WTC11 (cell line): Measurements from ENCODE around the gene FHAD1. TPM values are rescaled to one million over a fixed set of nuclear protein-coding genes. Genes with fewer than 3 reads are reported as not detected.

Experiments
- ATAC-seq: fragments of 200-7000 bp; cut with Tn5 transposase; 2 replicates; pipeline ENCODE4 v1.10.0; 2021; ENCODE audit warnings: mild to moderate bottlenecking, moderate library complexity
- CTCF ChIA-PET: fragments of 300-600 bp; sonication (Branson Sonifier 250); formaldehyde crosslinking; loops from one replicate; lab custom pipeline; 2021; ENCODE audit warnings: antibody characterized with exemption; lab: Charles Lee
- POLR2A ChIA-PET: fragments of 350-600 bp; sonication (Branson Sonifier 250); formaldehyde crosslinking; loops from one replicate; lab custom pipeline; 2021; ENCODE audit warnings: antibody characterized with exemption; lab: Charles Lee
- DNase-seq: peaks from one replicate; pipeline ENCODE4 v3.0.0; 2021; ENCODE audit warnings: low spot score
- H3K27ac Mint-ChIP-seq: 2 replicates; pipeline ENCODE4 v1.8.0; 2021; ENCODE audit warnings: mixed read lengths
- H3K27me3 Mint-ChIP-seq: 2 replicates; pipeline ENCODE4 v1.8.0; 2021; ENCODE audit warnings: low read depth, mild to moderate bottlenecking, moderate library complexity, mixed read lengths
- H3K36me3 Mint-ChIP-seq: 2 replicates; pipeline ENCODE4 v1.8.0; 2021; ENCODE audit warnings: mixed read lengths
- H3K4me1 Mint-ChIP-seq: 2 replicates; pipeline ENCODE4 v1.8.0; 2022; ENCODE audit warnings: mixed read lengths
- H3K4me3 Mint-ChIP-seq: 2 replicates; pipeline ENCODE4 v1.8.0; 2021; ENCODE audit warnings: mild to moderate bottlenecking, moderate library complexity, mixed read lengths
- H3K9me3 Mint-ChIP-seq: 2 replicates; pipeline ENCODE4 v1.8.0; 2021; ENCODE audit warnings: mixed read lengths
- AFF4 ChIP-seq: sonication (generic); formaldehyde crosslinking; IDR thresholded peaks from 2 replicates; pipeline ENCODE4 v1.8.1; 2023; ENCODE audit warnings: mild to moderate bottlenecking, missing genetic modification reagents, borderline replicate concordance
- CREM ChIP-seq: sonication (generic); formaldehyde crosslinking; IDR thresholded peaks from 2 replicates; pipeline ENCODE4 v1.8.1; 2022; ENCODE audit warnings: mild to moderate bottlenecking, missing genetic modification reagents, moderate library complexity
- CTCF ChIP-seq: fragments of 200-600 bp; IDR thresholded peaks from 2 replicates; pipeline ENCODE4 v1.8.0; 2022; ENCODE audit warnings: antibody characterized with exemption
- E2F5 ChIP-seq: sonication (generic); formaldehyde crosslinking; IDR thresholded peaks from 2 replicates; pipeline ENCODE4 v1.8.1; 2022; ENCODE audit warnings: mild to moderate bottlenecking, moderate library complexity, missing genetic modification reagents
- ELF4 ChIP-seq: sonication (generic); formaldehyde crosslinking; IDR thresholded peaks from 2 replicates; pipeline ENCODE4 v1.8.1; 2022; ENCODE audit warnings: low read depth, mild to moderate bottlenecking, moderate library complexity, missing genetic modification reagents
- EMX1 ChIP-seq: fragments of 250-450 bp; sonication (Bioruptor Pico); IDR thresholded peaks from 2 replicates; pipeline ENCODE4 v1.8.0; 2021; ENCODE audit warnings: mild to moderate bottlenecking
- ERG ChIP-seq: fragments of 250-450 bp; sonication (Bioruptor Pico); IDR thresholded peaks from 2 replicates; pipeline ENCODE4 v1.8.0; 2021; ENCODE audit warnings: mild to moderate bottlenecking
- ETV6 ChIP-seq: sonication (generic); formaldehyde crosslinking; IDR thresholded peaks from 2 replicates; pipeline ENCODE4 v1.8.1; 2022; ENCODE audit warnings: mild to moderate bottlenecking, missing genetic modification reagents
- GRHL2 ChIP-seq: fragments of 250-450 bp; sonication (Bioruptor Pico); IDR thresholded peaks from 2 replicates; pipeline ENCODE4 v1.8.0; 2022; ENCODE audit warnings: mild to moderate bottlenecking, moderate library complexity; ENCODE audit not compliant: insufficient replicate concordance, severe bottlenecking
- HMGA2 ChIP-seq: fragments of 250-450 bp; sonication (Bioruptor Pico); IDR thresholded peaks from 2 replicates; pipeline ENCODE4 v1.4.0; 2021; ENCODE audit warnings: mild to moderate bottlenecking, moderate library complexity
- KAT7 ChIP-seq: sonication (generic); formaldehyde crosslinking; IDR thresholded peaks from 2 replicates; pipeline ENCODE4 v1.8.1; 2023; ENCODE audit warnings: missing genetic modification reagents, mild to moderate bottlenecking, borderline replicate concordance
- MYBL2 ChIP-seq: sonication (generic); formaldehyde crosslinking; IDR thresholded peaks from 2 replicates; pipeline ENCODE4 v1.8.1; 2023; ENCODE audit warnings: mild to moderate bottlenecking, moderate library complexity, missing genetic modification reagents
- NFE2L1 ChIP-seq: sonication (generic); formaldehyde crosslinking; IDR thresholded peaks from 2 replicates; pipeline ENCODE4 v1.8.1; 2023; ENCODE audit warnings: missing genetic modification reagents
- NR1H2 ChIP-seq: sonication (generic); formaldehyde crosslinking; IDR thresholded peaks from 2 replicates; pipeline ENCODE4 v1.9.0; 2021; ENCODE audit warnings: mild to moderate bottlenecking, moderate library complexity, missing genetic modification reagents
- RORB ChIP-seq: fragments of 250-450 bp; sonication (Bioruptor Pico); IDR thresholded peaks from 2 replicates; pipeline ENCODE4 v1.9.0; 2021; ENCODE audit warnings: mild to moderate bottlenecking
- SOX15 ChIP-seq: fragments of 250-450 bp; sonication (Bioruptor Pico); IDR thresholded peaks from 2 replicates; pipeline ENCODE4 v1.9.0; 2021; ENCODE audit warnings: mild to moderate bottlenecking
- SP1 ChIP-seq: sonication (generic); formaldehyde crosslinking; conservative IDR thresholded peaks from 2 replicates; pipeline ENCODE4 v1.8.1; 2022; ENCODE audit warnings: missing genetic modification reagents
- TEAD4 ChIP-seq: sonication (generic); formaldehyde crosslinking; IDR thresholded peaks from 2 replicates; pipeline ENCODE4 v1.8.0; 2022; ENCODE audit warnings: mild to moderate bottlenecking, missing genetic modification reagents
- TP53 ChIP-seq: sonication (generic); formaldehyde crosslinking; IDR thresholded peaks from 2 replicates; pipeline ENCODE4 v1.8.1; 2023; ENCODE audit warnings: mild to moderate bottlenecking, missing genetic modification reagents
- ZBTB21 ChIP-seq: sonication (generic); formaldehyde crosslinking; IDR thresholded peaks from 2 replicates; pipeline ENCODE4 v1.8.1; 2023; ENCODE audit warnings: mild to moderate bottlenecking, missing genetic modification reagents, borderline replicate concordance
- ZNF317 ChIP-seq: sonication (generic); formaldehyde crosslinking; IDR thresholded peaks from 2 replicates; pipeline ENCODE4 v1.8.1; 2023; ENCODE audit warnings: low read depth, mild to moderate bottlenecking, moderate library complexity, missing genetic modification reagents, borderline replicate concordance
- ZNF396 ChIP-seq: fragments of 250-450 bp; sonication (Bioruptor Pico); IDR thresholded peaks from 2 replicates; pipeline ENCODE4 v1.8.0; 2021; ENCODE audit warnings: mild to moderate bottlenecking, moderate library complexity, borderline replicate concordance
- ZNF425 ChIP-seq: fragments of 250-450 bp; sonication (Bioruptor Pico); conservative IDR thresholded peaks from 2 replicates; pipeline ENCODE4 v1.9.0; 2021; ENCODE audit warnings: mild to moderate bottlenecking
- ZNF512 ChIP-seq: sonication (generic); formaldehyde crosslinking; IDR thresholded peaks from 2 replicates; pipeline ENCODE4 v1.8.1; 2022; ENCODE audit warnings: missing genetic modification reagents, borderline replicate concordance
- total RNA-seq: library from RNA; stranded (reverse); gene quantifications from 3 replicates; pipeline ENCODE4 v1.2.3, GENCODE V29; 2021

Gene FHAD1
- total RNA-seq, 1 experiment from 2014 or later, result 3.0 TPM

- TF ChIP-seq SOX15 (no peak), EMX1 (no peak), CREM (CRISPR knock-in tag) (no peak), TEAD4 (CRISPR knock-in tag) (no peak), ZNF317 (no peak), SP1 (CRISPR knock-in tag) (no peak), NFE2L1 (CRISPR knock-in tag) (no peak), KAT7 (CRISPR knock-in tag) (no peak), TP53 (CRISPR knock-in tag) (no peak), ETV6 (CRISPR knock-in tag) (no peak), RORB (CRISPR knock-in tag) (no peak), GRHL2 (CRISPR knock-in tag) (no peak), NR1H2 (no peak), AFF4 (CRISPR knock-in tag) (no peak), ZNF396 (no peak), ZBTB21 (no peak), ZNF425 (CRISPR knock-in tag) (no peak), MYBL2 (no peak), E2F5 (no peak)
- Mint-ChIP-seq H3K36me3 (peaks cover 6% of the 10 kb centered on the region), H3K9me3 (peaks cover 11% of the 10 kb centered on the region), H3K27me3 (peaks cover 3% of the 10 kb centered on the region; the same call in 1 of the 2 replicates), H3K27ac (no peak overlapping the region), H3K4me1 (peaks cover 5% of the 10 kb centered on the region; the same call in 1 of the 2 replicates), H3K4me3 (no peak overlapping the region)
- POLR2A ChIA-PET, result no interaction called here
- ATAC-seq, result no peak
- CTCF ChIA-PET, result interaction anchor here (1.6 kb wide), 1 partner anchor 18 kb away, joined by 4 read pairs; no protein-coding TSS in a partner anchor
- no peak for DNase-seq
Measured at GRCh38 chr1:15341228-15341627, 94.2 kb downstream of the FHAD1 start.

- ChIA-PET POLR2A (no interaction called here), CTCF (interaction anchor here (1.6 kb wide), 1 partner anchor 18 kb away, joined by 4 read pairs; no protein-coding TSS in a partner anchor)
- peaks cover 11% of the 10 kb centered on the region for H3K9me3 Mint-ChIP-seq
- DNase-seq (no peak), ATAC-seq (no peak)
- H3K27me3 Mint-ChIP-seq, result peaks cover 3% of the 10 kb centered on the region; the same call in 1 of the 2 replicates
- H3K4me3 Mint-ChIP-seq, result no peak overlapping the region
- H3K36me3 Mint-ChIP-seq, result peaks cover 6% of the 10 kb centered on the region
- no peak overlapping the region for H3K27ac Mint-ChIP-seq
- H3K4me1 Mint-ChIP-seq, result peaks cover 5% of the 10 kb centered on the region; the same call in 1 of the 2 replicates
- no peak for TF ChIP-seq ZNF512 (CRISPR knock-in tag)
- TF ChIP-seq ELF4 (CRISPR knock-in tag), result no peak
- TF ChIP-seq HMGA2 (CRISPR knock-in tag), result no peak
- TF ChIP-seq ERG, result no peak
- TF ChIP-seq RORB (CRISPR knock-in tag), result no peak
- TF ChIP-seq CTCF, result no peak
Measured at GRCh38 chr1:15341634-15342407, 94.8 kb downstream of the FHAD1 start.
